ENCODE measurements around the gene SPATA7.

SPATA7 gene

DNA sequence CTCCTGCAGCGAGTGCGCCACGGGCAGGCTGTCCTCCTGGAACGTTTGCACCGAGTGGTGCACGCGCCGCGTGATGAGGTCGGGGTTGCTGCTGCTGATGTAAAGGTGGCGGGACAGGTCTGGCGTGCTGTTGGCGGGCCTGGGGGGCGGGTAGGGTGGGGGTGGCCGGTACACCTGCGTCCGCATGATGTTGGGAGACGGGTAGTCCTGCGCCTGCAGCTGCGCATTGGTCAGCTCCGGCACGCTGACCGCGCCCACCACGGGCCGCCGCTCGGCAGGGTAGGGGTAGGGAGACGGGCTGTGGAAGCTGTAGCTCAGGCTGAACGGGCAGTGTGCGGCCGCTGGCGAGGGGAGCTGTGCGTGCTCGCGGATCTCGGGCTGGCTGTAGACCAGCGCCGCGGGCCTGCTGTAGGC lies 94.1 kb downstream of the SPATA7 start:
- H3K4me3 ChIP-seq (replicated peaks; ENCODE audit: low read depth, low read length) = no peak overlapping the region
- no peak for DNase-seq (ENCODE audit: low read depth)
- TF ChIP-seq, protein P1, sequence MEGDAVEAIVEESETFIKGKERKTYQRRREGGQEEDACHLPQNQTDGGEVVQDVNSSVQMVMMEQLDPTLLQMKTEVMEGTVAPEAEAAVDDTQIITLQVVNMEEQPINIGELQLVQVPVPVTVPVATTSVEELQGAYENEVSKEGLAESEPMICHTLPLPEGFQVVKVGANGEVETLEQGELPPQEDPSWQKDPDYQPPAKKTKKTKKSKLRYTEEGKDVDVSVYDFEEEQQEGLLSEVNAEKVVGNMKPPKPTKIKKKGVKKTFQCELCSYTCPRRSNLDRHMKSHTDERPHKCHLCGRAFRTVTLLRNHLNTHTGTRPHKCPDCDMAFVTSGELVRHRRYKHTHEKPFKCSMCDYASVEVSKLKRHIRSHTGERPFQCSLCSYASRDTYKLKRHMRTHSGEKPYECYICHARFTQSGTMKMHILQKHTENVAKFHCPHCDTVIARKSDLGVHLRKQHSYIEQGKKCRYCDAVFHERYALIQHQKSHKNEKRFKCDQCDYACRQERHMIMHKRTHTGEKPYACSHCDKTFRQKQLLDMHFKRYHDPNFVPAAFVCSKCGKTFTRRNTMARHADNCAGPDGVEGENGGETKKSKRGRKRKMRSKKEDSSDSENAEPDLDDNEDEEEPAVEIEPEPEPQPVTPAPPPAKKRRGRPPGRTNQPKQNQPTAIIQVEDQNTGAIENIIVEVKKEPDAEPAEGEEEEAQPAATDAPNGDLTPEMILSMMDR (IDR thresholded peaks at IDR 0.05; ENCODE audit: low read length, missing control alignments) = no peak

DNA sequence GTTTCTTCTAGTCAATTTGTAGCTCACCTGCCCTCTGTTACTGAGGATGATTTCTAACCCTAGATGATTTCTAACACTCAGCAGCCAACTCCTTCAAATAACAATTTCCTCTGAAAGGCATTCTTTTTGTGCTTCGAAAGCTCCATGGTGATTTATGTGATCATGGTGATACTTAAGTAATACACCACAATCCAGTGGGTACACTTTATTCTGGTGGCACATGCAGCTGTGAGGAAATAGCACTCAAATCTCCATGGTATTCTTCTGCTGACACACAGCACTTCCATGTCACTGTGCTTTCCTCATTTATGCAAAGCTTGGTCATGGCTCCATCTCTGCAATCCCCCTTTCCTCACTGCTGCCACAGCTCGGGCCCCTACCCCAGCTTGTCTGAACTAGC lies 95.6 kb downstream of the SPATA7 start:
- H3K4me3 ChIP-seq (replicated peaks; ENCODE audit: low read depth, low read length) = no peak overlapping the region

DNA sequence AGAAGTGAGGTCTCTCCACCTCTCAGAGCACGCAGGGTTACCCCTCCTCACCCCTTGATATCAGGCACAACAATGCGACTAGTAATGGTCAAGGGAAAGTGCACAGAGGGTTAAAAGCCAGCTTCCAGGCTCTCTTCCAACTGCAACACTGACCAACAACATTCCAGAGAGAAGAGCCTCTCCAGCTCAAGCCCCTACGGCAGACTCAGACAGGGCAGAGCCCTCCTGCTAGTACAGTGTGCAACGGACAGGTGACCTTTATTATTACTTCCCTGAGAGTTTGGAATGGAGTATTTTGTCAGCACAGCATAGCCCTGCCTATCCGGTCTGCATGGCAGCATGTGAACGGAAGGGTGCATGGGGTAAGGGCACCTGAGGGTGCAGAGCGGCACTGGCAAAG lies 96.3 kb downstream of the SPATA7 start:
- DNase-seq (ENCODE audit: low read depth) = no peak
- H3K4me3 ChIP-seq (replicated peaks; ENCODE audit: low read depth, low read length) = no peak overlapping the region
- TF ChIP-seq, protein P1 (IDR thresholded peaks at IDR 0.05; ENCODE audit: low read length, missing control alignments) = no peak

More for the DNA sequence above, 95.6 kb downstream of the SPATA7 start:
- DNase-seq (ENCODE audit: low read depth) = no peak
- TF ChIP-seq, protein P1 (IDR thresholded peaks at IDR 0.05; ENCODE audit: low read length, missing control alignments) = no peak

DNA sequence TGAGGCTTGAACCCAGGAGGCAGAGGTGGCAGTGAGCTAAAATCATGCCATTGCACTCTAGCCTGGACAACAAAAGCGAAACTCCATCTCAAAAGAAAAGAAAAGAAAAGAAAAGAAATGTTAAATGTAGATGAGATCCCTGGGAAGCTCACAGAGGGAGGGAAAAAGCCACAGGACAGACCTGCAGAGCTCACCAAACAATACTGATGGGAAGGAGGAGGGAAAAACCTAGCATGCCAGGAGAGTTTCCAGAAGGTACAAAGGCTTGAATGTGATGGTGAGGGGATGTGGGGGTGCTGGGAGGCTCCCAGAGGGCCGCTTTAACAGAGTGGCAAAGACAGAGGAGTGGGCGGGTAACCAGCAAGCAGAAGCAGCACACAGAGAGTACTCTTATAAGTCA lies 97.1 kb downstream of the SPATA7 start:
- TF ChIP-seq, protein P1 (IDR thresholded peaks at IDR 0.05; ENCODE audit: low read length, missing control alignments) = no peak
- H3K4me3 ChIP-seq (replicated peaks; ENCODE audit: low read depth, low read length) = no peak overlapping the region
- no peak for DNase-seq (ENCODE audit: low read depth)
